NCI-H1092 treated with DMSO at 0.1 percent for 48 hours (cell line): ENCODE measurements around the gene ZNRF2.
"Not testable (repeated sequence)": the region's sequence is repeated elsewhere in the genome, so short reads cannot be mapped to it uniquely, and the experiment has no call there.

Experiments
- DNase-seq: peaks from one replicate; lab custom pipeline; 2025; lab: John Stamatoyannopoulos, UW

ZNRF2 gene

DNA sequence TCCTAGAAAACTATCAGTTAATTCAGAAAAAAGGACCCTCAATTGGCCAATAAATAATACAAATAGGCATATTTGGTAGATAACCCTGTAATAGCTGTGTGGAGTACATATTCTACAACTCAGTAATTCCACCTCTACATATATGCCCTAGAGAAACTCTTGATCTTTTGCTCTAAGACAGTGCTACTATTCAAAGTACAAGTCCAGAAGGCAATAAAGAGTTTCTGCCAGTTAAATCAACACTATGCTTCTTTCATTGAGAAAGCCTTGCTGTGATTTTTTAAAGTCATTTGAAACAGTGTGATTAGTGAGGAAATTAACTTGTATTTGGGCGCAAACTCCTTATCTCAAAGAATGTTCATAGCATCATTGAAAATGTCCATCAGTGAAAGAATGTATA is 75.6 kb downstream of the ZNRF2 start:
- DNase-seq = no peak

- DNase-seq = no peak
Observed at GRCh38 chr7:30363778-30364563, 79.6 kb downstream of the ZNRF2 start.

GRCh38 chr7:30364773-30365172 is 80.4 kb downstream of the ZNRF2 start:
- DNase-seq = no peak

- no peak for DNase-seq
Observed at GRCh38 chr7:30365621-30366020, 81.2 kb downstream of the ZNRF2 start.

- DNase-seq = no peak
Observed at GRCh38 chr7:30366606-30367005, 82.2 kb downstream of the ZNRF2 start.

GRCh38 chr7:30367561-30367960 is 83.2 kb downstream of the ZNRF2 start:
- DNase-seq = no peak

- no peak for DNase-seq
Observed at GRCh38 chr7:30369879-30370278, 85.5 kb downstream of the ZNRF2 start.

- no peak for DNase-seq
Observed at GRCh38 chr7:30371321-30371720, 86.9 kb downstream of the ZNRF2 start.

DNA sequence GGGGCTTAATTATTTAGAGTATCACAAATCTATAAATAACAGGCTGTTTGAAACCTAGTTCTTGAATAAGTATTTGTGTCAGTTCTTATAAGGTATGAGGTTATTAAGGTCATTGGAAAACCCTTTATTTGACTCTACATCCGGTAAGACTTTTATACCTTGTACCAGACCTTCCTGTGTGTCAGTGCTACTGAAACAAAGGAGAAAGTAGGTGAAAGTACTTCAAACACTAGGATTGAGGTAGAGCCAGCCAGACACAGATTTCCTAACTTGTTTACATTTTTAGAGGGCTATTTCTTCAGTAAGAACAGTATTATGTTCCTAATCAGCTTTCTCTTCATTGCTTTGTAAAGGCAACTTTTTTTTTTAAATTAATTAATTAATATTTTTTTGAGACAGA is 93.9 kb downstream of the ZNRF2 start:
- no peak for DNase-seq

DNA sequence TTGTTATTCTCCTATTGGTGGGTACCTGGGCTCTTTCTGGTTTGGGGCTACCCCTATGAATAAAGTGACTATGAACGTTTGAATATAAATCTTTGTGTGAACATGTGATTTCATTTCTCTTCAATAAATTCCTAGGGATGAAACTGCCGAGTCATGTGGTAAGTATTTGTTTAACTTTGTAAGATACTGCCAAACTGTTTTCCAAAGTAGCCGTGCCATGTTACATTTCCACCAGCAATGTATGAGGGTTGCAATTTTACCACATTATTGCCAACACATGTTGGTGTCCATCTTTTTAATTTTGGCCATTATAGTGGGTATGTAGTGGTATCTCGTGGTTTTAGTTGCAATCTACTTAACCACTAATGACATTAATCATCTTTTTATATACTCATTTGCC is 94.7 kb downstream of the ZNRF2 start:
- no peak for DNase-seq

- no peak for DNase-seq
Observed at GRCh38 chr7:30379741-30380140, 95.3 kb downstream of the ZNRF2 start.

- no peak for DNase-seq
Observed at GRCh38 chr7:30380294-30380693, 95.9 kb downstream of the ZNRF2 start.

GRCh38 chr7:30380824-30381223 is 96.4 kb downstream of the ZNRF2 start:
- not testable (repeated sequence) for DNase-seq

DNA sequence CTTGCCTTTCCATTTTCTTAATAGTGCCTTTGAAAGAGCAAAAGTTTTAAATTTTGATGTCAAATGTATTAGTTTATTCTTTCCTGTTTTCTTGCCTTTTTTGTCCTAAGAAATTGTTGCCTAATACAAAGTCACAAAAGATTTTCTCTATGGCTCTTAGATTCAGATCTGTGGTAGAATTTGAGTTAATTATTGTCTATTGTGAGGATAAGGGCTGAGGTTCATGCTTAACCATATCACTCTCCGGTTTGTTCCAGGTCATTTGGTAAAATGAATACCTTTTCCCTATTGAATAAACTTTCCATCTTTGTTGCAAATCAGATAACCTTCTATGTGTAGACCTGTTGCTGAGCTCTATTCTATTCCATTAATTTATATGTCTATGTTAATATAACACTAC is 98.2 kb downstream of the ZNRF2 start:
- DNase-seq = no peak

DNA sequence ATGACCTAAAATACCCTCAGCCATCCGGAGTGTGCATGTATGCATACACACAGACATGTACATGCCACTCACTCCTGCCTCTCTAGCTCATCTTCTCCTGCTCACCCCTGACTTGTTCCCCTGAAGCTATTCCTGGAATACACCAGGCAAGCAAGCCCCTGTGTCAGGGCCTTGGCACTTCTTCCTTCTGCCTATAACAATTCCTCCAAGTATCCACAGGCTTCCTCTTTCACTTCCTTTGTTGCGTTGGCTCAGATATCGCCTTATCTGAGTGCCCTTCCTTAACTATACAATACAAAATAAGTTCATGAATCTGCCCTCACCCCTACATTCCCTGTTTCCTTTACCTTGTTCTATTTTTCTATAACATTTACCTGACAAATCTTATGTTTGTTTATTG is 105.4 kb downstream of the ZNRF2 start:
- DNase-seq = no peak

GRCh38 chr7:30390736-30391636 is 106.6 kb downstream of the ZNRF2 start:
- no peak for DNase-seq

- DNase-seq = no peak
Observed at GRCh38 chr7:30391806-30392205, 107.4 kb downstream of the ZNRF2 start.

DNA sequence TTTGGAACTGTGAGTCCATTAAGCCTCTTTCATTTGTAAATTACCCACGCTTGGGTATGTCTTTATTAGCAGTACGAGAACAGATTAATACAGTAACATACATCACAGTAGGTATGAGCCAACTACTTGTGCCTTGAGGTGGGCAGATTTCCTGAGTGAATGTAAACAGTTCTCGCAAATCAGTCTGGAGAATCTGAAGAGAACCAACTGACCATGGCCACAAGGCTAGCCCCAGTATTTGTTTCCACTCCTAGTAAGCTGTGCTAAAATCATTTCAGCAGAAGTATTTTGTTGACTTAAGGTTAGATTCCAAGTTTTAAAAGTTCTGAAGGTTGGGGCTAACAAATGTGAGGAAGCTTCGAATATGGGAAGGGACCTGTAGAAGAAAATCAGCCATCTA is 111.3 kb downstream of the ZNRF2 start:
- no peak for DNase-seq

- peak; percentile 11 for DNase-seq
Observed at GRCh38 chr7:30396389-30396788, 112.0 kb downstream of the ZNRF2 start.

DNA sequence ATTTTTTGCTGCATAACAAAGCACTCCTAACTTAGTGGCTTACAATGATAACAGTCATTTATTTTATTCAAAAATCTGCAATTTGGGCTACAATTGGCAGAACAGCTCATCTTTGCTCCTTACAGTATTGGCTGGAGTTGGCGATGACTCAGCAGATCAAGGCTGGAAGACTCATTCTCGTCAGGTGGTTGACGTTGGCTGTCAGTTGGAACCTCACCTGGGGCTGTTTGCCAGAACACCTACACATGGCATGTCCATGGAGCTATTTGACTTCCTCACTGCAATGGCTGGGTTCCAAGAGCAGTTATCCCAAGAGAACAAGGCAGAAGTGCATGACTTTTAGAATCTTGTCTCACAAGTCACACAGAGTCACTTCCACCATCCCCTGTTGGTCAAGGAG is 119.1 kb downstream of the ZNRF2 start:
- no peak for DNase-seq

- DNase-seq = no peak
Observed at GRCh38 chr7:30405179-30405578, 120.8 kb downstream of the ZNRF2 start.

- no peak for DNase-seq
Observed at GRCh38 chr7:30406664-30407425, 122.4 kb downstream of the ZNRF2 start.

GRCh38 chr7:30411173-30411572 is 126.8 kb downstream of the ZNRF2 start:
- DNase-seq = no peak
